Adrenal gland (tissue), 5 donors: ENCODE results near the gene PPP1CC.

ENCODE experiments used
- CTCF ChIP-seq, 6 experiments: fragments of 450-650 bp in 4 of 6; fragments of 200-600 bp in 2 of 6; sonication (generic) in 1 of 6; IDR thresholded peaks; 1 replicate in 5 of 6; 2 replicates in 1 of 6; pipeline versions ENCODE4 v1.5.1 to v1.8.0; 2016 to 2021; ENCODE audit warnings: antibody characterized with exemption in 6 of 6, mild to moderate bottlenecking in 2 of 6, moderate library complexity in 1 of 6
- POLR2A ChIP-seq, 2 donors: fragments of 450-650 bp; IDR thresholded peaks; one replicate each; pipeline ENCODE4 v1.6.1; 2017; ENCODE audit warnings: antibody characterized with exemption in 2 of 2, mild to moderate bottlenecking in 2 of 2, moderate library complexity in 1 of 2
- donor health status: DM: no; HTN: no; CAD: no.

- no peak for TF ChIP-seq POLR2A (IDR thresholded peaks at IDR 0.05)
- no peak for TF ChIP-seq CTCF (IDR thresholded peaks at IDR 0.05)
Observed at GRCh38 chr12:110737532-110737931, 5.2 kb downstream of the PPP1CC start.
